HG02678 (cell line): Measurements from ENCODE around the gene VRTN.
"Not testable (repeated sequence)": the region's sequence is repeated elsewhere in the genome, so short reads cannot be mapped to it uniquely, and the experiment has no call there.

ENCODE experiments used
- ATAC-seq: cut with Tn5 transposase; IDR thresholded peaks from one replicate; pipeline ENCODE4 v1.9.1; 2021; ENCODE audit warnings: mild to moderate bottlenecking, moderate library complexity; ENCODE audit not compliant: unreplicated experiment

Gene VRTN, protein sequence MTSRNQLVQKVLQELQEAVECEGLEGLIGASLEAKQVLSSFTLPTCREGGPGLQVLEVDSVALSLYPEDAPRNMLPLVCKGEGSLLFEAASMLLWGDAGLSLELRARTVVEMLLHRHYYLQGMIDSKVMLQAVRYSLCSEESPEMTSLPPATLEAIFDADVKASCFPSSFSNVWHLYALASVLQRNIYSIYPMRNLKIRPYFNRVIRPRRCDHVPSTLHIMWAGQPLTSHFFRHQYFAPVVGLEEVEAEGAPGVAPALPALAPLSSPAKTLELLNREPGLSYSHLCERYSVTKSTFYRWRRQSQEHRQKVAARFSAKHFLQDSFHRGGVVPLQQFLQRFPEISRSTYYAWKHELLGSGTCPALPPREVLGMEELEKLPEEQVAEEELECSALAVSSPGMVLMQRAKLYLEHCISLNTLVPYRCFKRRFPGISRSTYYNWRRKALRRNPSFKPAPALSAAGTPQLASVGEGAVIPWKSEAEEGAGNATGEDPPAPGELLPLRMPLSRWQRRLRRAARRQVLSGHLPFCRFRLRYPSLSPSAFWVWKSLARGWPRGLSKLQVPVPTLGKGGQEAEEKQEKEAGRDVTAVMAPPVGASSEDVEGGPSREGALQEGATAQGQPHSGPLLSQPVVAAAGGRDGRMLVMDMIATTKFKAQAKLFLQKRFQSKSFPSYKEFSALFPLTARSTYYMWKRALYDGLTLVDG

DNA sequence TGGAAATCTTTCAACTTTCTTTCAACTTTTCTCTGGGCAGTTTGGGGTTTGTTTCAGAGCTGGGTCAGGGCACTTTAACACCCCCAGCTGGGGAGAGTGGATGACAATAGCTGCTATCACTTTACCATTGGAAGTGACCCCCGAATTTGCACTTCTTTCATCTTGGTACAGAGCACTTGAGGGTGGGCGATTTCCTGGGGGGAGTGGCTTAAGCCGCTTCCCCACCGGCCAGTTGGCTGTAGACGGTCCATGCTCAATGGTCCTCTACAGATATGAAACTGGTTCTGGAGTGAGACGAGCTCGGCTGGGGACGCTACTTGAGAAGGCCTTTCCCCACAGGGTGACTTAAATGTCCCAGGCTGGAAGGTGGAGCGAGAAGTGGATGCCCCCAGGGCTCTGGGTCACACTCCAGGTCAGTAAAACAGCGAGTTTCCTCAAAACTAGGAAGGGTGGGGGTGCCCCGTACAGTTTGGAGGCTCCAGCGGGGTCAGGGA, at the start of gene VRTN:
VRTN (plus strand) TSS at position 231 of the 494 bp plus-strand sequence. CDS start 8,313 bp downstream, outside the sequence.
- no peak for ATAC-seq

DNA sequence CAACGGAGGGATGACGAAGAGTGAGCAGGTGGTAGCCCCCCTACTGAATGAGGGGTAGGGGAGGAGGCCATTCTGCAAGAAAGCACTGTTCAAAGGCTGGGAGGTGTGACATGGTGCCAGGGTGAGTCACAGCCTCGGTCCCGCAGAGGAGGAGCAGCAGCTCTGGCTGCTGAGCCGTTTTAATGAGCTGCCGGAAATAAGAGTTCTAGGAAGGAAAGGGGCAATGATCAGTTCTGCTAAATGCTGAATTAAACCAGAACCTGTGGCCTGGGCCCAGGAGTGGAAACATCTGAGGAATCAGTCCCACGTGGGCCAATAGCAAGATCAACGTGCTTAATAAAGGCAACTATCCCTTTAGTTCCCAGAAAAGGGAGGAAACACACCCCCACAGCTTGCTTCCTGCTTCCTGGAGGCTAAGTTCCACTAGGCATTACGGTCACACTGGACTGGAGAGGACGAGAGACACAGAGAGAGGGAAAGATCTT, 49.2 kb upstream of the VRTN start:
- no peak for ATAC-seq

DNA sequence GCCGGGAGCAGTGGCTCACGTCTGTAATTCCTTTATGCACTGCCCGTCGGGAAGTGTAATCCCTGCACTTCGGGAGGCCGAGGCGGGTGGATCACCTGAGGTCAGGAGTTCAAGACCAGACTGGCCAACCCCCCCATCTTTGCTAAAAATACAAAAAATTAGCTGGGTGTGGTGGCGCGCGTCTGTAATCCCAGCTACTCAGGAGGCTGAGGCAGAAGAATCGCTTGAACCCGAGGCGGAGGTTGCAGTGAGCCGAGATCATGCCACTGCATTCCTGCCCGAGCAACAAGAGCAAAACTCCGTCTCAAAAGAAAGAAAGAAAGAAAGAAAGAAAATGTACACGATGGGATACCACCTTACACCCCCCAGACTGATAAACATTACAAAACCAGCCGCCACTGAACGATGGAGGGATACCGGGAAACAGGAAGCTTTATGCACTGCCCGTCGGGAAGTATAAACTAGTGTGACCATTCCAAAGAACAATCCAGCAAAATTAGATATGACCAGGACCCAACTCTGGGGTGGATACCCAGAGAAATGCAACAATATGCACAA, 46.6 kb upstream of the VRTN start:
- ATAC-seq, result no peak

DNA sequence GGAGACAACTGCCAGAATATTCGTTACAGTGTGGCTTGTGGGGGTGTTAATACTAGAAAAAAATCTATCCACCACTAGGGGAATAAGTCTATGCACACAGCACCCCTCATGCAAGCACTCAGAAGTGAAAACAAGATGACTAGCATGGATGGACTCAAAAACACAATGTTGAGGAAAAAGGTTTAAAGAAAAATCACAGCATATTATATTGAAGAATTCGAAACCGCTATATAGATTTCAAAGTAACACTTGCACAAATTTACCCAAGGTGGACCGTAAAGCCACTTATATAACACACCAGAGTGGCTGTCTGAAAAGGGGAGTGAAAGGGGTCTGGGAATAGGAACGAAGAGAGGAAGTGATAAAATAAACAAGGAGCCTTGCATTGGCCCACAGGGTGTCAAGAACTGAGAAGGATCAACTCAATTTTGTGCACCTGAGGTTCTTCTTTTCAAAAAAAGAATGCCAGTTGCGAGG, 46.1 kb upstream of the VRTN start:
- peak; percentile 32 for ATAC-seq

DNA sequence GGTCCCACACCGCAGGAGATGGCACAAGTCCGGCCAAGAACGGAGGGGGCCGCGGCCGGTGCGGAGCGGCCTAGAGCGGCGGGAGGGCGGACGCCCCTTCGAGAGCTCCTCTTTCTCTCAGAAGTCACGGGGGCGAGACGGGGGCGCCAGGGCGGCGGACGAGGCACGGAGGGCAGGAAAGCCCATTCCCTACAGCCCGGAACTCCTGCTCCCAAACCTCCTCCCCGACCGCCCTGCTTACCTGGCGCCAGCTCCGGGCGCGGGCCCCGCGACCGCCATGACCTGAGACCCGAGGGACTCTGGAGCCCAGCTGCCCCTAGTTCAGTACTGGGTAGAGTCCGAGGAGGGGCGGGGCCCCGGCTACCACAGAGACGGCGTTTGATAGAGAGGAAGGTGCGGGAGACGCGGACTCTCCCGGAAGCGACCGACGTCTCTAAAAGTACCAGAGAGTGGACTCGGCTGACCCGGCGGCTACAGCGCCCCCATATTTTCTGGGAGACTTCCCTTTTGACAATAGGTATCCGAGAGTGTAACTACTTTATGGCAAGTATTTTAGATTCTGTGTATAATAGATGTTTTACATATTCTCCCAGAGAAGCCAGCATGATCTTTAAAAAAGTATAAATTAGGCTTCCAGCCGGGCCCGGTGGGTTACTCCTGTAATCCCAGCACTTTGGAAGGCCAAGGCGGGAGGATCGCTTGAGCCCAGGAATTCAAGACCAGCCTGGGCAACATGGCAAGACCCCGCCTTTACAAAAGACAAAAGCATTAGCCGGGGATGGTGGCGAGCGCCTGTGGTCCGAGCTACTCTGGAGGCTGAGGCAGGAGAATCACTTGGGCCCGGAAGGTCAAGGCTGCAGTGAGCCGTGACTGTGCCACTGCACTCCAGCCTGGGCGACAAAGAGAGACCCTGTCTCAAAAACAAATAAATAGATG, 45.4 kb upstream of the VRTN start, which contains the start of gene ABCD4:
ABCD4 (minus strand) TSS at position 301 of the 936 bp plus-strand sequence; CDS start at position 279, 22 bp downstream.
- ATAC-seq, result peak; percentile 99

DNA sequence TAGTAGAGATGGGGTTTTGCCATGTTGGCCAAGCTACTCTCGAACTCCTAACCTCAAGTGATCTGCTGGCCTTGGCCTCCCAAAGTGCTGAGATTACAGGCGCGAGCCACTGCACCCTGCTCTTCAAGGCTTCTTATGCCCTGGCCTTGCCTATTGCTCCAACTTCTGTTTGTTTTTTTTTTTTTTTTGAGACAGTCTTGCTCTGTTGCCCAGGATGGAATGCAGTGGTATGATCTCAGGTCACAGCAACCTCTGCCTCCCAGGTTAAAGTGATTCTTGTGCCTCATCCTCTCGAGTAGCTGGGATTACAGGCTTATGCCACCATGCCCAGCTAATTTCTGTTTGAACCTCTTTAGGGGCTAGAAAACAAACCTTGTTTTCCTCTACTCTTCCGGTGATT, 39.6 kb upstream of the VRTN start:
- ATAC-seq, result no peak

DNA sequence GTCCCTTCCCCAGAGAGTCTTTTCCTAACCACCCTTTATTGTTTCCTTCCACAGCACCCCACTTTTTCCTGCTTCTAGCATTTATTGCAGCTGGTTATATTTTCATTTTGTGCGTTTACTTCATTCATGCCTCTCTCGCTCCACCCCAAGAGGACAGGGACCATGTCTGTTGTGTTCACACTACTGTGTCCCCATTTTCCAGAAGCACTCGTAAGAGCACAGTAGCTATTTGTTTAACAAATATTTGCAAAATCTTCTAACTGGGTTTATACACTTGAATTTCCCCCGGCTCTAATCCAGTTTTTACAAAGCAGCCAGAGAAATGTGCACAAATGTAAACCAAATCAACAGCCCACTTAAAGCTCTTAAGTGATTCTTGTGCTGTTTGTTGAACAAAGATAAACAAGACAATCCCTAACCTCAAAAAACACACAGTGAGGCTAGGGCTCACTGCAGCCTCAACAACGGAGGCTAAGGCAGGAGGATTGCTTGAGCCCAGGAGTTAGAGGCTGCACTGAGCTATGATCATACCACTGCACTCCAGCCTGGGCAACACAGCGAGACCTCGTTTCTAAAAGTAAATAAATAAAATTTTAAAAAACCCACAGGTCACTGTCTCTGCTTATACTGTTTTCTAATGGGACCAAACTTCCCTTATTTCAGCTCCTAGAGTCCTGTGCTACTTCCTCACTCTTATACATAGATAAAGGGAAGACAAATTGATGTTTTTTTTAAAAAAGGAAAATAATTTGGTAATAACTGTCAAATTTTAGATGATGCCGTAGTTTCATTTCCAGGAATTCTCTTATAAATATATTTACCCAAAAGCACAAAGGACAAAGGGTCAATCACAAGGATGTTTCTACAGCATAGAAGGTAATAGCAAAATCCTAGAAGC, 38.9 kb upstream of the VRTN start:
- no peak for ATAC-seq

DNA sequence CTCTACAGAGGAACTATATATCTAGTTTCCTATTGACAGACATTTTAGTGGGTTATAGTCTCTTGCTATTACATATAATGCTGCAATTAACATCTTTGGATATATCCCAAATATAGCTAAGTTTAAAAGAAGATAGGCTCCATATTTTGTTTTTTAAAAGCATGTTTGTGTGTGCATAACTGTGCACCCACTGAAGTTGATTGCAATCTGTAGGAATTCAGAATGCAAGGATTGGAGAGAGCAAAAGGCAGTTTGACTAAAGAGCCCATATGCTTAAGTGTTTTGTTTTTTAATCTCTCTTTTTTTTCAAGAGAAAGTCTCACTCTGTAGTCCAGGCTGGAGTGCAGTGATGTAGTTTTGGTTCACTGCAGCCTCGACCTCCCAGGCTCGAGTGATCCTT, 36.1 kb upstream of the VRTN start:
- ATAC-seq, result no peak

DNA sequence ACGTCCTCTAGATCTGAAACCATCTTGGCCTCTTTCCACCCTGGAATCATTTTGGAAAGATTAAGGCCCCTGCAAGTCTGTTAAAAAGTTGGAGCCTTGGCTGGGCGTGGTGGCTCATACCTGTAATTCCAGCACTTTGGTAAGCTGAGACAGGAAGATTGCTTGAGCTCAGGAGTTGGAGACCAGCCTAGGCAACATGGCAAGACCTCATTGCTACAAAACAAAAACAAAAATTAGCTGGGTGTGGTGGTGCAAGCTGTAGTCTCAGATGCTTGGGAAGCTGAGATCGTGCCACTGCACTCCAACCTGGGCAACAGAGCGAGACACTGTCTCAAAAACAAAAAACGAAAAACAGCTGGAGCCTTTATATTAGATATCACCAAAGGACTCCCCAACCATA, 34.7 kb upstream of the VRTN start:
- ATAC-seq, result no peak

DNA sequence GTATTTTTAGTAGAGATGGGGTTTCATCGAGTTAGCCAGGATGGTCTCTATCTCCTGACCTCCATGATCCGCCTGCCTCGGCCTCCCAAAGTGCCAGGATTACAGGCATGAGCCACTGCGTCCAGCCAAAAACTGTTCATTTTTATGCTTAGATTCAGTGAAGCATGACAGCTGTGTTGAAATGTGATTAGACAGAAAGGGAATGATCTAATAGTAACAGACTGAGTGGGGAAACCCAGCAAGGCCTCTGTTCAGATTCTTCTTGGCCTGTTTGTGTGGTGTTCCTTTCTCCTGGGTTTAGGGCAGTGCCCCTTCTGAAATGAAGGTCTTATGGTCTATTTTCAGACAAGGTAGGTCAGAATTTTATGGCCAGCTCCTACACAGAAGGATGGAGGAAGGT, 33.7 kb upstream of the VRTN start:
- no peak for ATAC-seq

DNA sequence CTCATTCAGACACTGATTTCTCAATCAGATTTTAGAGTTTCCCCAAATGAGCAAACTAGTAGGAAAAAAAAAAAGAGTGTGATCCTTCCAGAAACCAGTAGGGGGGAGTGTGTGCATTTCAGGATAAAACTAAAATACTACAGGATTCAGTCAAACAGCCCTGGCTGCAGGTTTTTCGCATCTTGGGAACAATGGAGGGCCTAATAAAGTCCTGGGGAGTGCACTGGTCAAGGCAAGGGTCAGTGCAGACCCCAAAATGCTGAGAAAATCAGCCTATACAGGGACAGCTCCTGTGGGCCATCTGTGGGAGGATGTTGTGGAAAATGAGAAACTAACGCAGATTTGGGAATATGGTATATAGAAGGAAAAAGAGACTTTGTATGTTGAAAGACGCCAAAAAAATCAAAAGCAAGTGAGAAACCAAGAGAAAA, 23.3 kb upstream of the VRTN start:
- ATAC-seq, result no peak

DNA sequence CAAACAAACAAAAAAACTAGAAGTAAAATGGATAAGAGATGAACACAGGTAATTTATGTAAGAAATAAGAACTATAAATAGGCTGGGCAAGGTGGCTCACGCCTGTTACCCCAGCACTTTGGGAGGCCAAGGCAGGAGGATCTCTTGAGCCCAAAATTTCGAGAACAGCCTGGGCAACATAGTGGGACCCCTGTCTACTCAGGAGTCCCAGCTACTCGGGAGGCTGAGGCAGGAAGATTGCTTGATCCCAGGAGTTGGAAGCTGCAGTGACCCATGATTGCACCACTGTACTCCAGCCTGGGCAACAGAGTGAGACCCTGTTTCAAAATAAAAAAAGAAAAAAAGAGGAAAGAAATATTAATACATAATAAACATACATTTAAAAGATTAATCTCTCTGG, 22.8 kb upstream of the VRTN start:
- no peak for ATAC-seq

DNA sequence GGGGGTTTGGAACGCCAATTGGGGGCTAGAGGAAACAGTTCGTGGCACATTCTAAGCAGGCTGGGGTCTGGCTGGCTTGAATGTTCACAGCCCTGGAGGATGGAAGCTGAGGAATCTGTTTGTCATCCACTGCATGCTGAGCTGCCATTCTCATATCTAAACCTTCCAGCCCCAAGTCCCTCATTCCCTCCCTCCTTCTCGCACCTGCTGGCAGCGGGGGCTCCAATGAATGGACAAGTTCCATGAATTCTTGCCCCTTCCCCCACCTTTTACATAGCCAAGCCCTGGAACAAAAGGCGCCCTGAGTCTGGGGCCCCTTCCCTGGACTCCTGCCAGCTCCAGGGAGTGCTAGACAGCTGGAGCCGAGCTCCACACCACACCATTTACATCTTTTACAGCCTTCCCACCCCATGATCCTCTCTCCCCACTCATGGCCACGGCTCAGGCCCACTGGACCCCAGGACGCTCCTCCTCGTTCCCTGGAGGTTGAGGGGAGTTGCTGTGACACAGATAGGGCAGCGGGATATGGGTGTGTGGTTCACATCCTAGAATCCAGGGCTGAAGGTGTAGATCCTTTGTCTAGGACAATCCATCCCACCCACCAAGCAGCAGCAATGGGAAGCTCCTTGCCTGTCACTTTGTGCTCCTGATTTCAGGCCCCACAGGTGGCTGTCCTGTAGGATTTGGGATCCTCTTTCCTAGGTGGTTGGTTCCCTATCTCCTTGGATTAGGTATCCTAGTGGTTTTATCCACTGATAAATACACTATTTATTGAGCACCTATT, 21.7 kb upstream of the VRTN start:
- no peak for ATAC-seq

DNA sequence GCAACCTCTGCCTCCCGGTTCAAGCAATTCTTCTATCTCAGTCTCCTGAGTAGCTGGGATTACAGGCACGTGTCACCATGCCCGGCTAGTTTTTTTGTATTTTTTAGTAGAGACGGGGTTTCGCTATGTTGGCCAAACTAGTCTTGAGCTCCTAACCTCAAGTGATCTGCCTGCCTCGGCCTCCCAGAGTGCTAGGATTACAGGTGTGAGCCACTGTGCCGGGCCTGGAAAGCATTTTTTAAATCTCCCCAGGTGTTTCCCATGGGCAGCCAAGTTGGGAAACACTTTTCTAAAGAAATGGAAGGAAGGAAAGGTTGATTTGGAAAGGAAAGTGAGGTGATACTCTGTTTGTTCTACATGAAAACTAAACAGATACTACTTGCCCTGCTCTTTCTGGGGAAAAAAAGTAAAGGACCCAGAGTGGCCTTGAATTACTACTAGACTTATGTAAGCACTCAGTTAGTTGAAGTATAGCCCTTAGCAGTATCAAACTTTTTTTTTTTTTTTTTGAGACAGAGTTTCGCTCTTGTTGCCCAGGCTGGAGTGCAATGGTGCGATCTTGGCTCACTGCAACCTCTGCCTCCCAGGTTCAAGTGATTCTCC, 18.2 kb upstream of the VRTN start:
- ATAC-seq, result not testable (repeated sequence)

DNA sequence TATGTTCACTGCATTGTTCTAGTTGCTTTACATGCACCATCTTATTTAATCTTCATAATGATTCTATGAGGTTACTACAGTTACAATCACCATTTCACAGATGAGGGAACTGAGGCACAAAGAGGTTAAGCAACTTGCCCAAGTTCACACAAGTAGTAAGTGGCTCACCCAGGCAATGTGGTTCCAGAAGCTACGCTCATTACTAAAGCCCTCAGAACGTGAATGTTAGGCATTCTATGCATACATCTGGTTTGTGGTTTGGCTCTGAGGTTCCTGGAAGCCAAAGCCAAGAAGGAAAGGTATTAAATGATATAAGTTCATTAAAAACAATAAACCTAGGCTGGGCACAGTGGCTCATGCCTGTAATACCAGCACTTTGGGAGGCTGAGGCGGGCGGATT, 14.4 kb upstream of the VRTN start:
- no peak for ATAC-seq

DNA sequence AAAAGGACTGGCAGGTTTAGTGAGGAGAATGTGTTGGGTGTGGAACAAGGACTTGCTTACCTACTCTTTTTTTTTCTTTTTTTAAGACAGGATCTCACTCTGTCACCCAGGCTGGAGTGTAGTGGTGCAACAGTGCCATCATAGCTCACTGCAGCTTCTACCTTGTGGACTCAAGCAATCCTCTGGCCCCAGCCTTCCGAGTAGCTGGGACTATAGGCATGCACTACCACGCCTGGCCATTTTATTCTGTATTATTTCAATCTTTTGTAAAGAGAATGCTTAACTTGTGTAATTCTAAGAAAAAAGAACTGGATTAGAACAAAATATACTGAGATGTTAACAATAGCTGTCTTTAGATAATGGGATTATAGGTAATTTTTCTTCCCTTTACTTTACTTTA, 1.9 kb upstream of the VRTN start:
- no peak for ATAC-seq

DNA sequence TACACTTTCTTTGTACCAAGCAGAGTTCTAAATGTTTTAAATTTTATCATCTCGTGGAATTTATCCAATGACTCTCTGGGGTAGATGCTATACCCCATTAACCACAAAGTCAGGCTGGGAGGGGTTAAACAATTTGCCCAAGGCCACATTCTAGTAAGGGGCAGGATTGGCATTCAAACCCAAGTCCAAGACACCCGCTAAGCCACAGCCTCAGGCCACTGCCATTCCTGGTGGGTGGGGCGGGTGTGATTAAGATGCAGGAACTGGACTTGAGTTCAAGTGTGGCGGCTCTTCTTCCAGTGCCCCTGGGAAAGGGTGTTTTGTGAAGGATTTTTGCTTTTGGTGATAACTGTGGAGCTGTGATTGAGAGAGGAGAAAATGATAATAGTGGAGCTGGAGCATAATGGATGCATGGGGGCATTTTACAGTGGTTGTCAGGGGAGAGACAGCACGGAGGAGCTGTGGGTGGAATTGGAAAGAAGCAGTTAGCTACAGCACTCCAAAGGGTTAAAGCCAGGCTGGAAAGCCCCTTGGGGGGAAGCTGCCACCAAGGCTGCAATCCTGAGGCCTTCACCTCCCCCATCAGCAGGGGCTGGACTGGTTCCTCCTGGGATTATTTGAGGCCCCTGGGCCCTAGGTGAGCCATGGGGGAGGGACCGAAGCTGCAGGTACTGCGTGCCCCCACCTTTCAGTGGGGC, 1.0 kb upstream of the VRTN start:
- ATAC-seq, result no peak

DNA sequence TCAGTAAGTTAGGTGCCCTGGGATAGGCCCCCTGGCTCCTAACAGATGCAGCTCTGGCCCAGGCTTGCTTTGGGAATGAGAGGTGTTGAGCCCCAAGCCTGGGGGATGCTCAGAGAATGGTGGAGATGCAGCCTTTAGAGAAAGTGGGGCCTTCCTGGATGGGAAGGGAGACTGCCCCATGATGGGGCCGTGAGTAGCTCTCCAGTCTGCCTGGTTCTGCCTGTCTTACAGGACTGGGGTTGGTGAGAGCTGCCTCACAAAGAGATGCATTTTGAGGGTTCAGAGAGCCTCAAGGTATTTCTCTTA, 523 bp upstream of the VRTN start:
- no peak for ATAC-seq
